Measurements from ENCODE around the gene OSBPL10.

DNA sequence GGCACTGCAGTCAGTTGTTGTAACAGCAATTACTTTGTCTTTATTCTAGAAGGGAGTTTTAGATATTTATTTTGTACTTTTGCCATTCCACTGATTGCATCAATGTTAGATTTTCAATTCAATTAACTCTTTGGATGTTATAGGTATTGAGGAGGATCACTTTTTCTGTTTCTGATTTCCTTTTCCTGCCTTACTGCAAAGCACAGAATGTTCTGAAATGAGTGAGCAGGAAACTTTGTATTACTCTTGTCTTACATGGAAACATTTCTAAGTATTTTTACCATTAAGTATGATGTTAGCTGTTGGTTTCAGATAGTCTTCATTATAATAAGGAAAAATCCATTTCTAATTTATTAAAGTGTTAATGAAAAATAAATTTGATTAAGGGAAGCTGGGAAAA, 80.5 kb downstream of the OSBPL10 start:
- TF ChIP-seq POLR2A (IDR thresholded peaks at IDR 0.05): no peak
- TF ChIP-seq, protein P1, sequence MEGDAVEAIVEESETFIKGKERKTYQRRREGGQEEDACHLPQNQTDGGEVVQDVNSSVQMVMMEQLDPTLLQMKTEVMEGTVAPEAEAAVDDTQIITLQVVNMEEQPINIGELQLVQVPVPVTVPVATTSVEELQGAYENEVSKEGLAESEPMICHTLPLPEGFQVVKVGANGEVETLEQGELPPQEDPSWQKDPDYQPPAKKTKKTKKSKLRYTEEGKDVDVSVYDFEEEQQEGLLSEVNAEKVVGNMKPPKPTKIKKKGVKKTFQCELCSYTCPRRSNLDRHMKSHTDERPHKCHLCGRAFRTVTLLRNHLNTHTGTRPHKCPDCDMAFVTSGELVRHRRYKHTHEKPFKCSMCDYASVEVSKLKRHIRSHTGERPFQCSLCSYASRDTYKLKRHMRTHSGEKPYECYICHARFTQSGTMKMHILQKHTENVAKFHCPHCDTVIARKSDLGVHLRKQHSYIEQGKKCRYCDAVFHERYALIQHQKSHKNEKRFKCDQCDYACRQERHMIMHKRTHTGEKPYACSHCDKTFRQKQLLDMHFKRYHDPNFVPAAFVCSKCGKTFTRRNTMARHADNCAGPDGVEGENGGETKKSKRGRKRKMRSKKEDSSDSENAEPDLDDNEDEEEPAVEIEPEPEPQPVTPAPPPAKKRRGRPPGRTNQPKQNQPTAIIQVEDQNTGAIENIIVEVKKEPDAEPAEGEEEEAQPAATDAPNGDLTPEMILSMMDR (IDR thresholded peaks at IDR 0.05): no peak
